GM12873 (cell line): ENCODE measurements around the gene RAB11FIP4.

Source experiments
- CTCF ChIP-seq: IDR thresholded peaks from 2 replicates; pipeline ENCODE4 v1.5.1; 2012; ENCODE audit warnings: low read depth, mild to moderate bottlenecking, moderate library complexity, low read length, control low read depth; ENCODE audit not compliant: insufficient read depth; ENCODE audit errors: missing control alignments

Gene RAB11FIP4

GRCh38 chr17:31564883-31565301 lies 173.4 kb downstream of the RAB11FIP4 start:
- TF ChIP-seq CTCF = no peak

- no peak for TF ChIP-seq CTCF
Observed at GRCh38 chr17:31565652-31566051, 174.2 kb downstream of the RAB11FIP4 start.

DNA sequence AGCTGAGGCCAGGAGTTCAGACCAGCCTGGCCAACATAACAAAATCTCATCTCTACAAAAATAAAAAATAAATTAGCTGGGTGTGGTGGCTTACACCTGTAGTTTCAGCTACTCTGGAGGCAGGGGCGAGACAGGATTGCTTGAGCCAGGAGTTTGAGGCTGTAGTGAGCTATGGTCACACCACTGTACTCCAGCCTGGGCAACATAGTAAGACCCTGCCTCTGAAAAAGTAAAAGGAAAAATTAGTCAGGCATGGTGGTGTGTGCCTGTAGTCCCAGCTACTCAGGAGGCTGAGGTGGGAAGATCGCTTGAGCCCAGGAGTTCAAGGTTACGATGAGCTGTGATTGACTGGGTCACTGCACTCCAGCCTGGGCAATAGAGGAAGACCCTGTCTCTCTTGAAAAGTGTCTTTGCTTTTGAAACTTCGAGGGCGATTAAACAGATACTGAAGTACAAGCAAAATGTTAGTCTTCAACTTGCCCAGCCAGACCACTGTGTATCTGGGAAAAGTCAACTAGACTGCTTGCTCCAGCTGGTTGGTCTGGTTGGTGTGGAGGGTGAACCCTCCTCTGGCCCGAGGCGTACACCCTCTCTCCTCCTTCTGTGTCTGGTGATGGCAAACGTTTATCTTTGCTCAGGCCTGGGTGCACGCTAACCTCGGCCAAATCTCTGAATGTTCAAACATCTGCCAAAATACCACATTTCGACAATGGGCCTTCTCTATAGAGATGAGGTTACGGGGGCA lies 174.9 kb downstream of the RAB11FIP4 start:
- TF ChIP-seq CTCF = no peak

DNA sequence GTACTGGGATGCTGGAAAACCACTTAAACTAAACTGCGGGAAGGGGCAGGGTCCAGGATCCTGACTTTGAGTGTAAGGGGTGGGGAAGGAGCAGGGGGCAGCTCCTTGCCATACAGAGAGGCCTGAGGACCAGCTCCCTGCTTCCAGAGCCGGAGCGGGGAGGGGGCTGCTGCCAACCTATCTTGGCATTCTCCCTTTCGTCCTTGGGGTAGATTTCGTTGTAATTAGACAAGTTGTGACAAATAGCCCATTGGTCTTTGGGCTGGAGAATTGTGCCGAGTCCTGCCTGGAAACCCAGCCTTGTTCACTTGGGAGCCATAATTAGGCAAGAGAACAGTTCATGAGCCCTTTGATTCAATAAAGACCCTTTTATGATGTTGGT lies 175.5 kb downstream of the RAB11FIP4 start:
- no peak for TF ChIP-seq CTCF

DNA sequence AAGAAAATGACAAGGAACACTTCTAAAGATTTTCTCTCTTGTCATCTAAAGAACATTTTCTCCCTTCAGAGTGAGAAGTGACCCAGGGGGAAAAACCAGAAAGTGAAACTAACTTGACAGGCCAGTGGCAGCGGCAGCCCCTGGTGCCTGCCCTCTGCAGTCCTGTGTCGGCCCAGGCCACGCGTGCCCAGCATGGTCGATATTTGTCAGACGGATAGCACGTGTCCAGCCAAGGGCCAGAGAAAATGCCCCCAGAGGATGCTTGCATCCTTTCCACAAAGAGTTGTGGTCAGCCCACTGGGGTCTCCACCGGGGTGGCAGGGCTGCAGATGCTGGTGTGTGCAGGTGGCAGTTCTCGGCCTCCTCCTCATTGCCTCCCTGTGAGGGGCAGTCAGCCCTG lies 176.6 kb downstream of the RAB11FIP4 start:
- no peak for TF ChIP-seq CTCF

- no peak for TF ChIP-seq CTCF
Observed at GRCh38 chr17:31568539-31568938, 177.1 kb downstream of the RAB11FIP4 start.

DNA sequence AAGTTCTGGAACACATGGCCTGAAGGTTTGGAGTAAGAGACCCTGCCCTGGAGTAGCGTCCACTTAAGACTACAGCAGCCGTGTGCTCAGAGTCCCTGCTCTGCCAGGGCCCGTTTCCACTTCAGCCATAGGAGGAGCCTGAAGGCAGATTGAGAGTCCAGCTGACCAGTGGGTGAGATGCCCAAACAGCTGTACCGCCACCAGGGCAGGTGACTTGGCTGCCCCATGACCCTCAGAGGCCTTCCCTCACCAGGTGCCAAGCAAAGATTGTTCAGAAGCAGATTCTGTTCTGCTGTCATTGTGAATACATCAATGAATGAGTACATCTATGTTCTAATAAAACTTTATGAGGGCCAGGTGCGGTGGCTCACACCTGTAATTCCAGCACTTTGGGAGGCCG lies 178.8 kb downstream of the RAB11FIP4 start:
- no peak for TF ChIP-seq CTCF
